SIG-M5 treated with dmso at 0.1 percent for 504 hours (cell line): ENCODE results near the gene BRSK2.
"Not testable (repeated sequence)": the region's sequence is repeated elsewhere in the genome, so short reads cannot be mapped to it uniquely, and the experiment has no call there.

Experiments
- DNase-seq: peaks from one replicate; lab custom pipeline; 2025; ENCODE audit not compliant: unreplicated experiment; lab: John Stamatoyannopoulos, UW

BRSK2 gene

GRCh38 chr11:1508491-1508891, 118.8 kb downstream of the BRSK2 start:
- DNase-seq = no peak

GRCh38 chr11:1508986-1509385, 119.3 kb downstream of the BRSK2 start:
- DNase-seq = no peak

GRCh38 chr11:1509626-1510255, 120.0 kb downstream of the BRSK2 start:
- no peak for DNase-seq

- not testable (repeated sequence) for DNase-seq
These were observed 120.6 kb downstream of the BRSK2 start for GRCh38 chr11:1510351-1510750.

GRCh38 chr11:1510928-1511327, 121.2 kb downstream of the BRSK2 start:
- DNase-seq = no peak

GRCh38 chr11:1511937-1512496, 122.3 kb downstream of the BRSK2 start:
- no peak for DNase-seq
